ENCODE data around the gene PGAP2.
A peak's percentile ranks its signal among the peaks of the same experiment; 100 is the strongest.

The PGAP2 gene

GRCh38 chr11:3832816-3833215 lies 24.5 kb downstream of the PGAP2 start:
- TF ChIP-seq GATA1 (IDR thresholded peaks at IDR 0.05; ENCODE audit: low read depth, low read length) (no peak), POLR2A (IDR thresholded peaks at IDR 0.05; ENCODE audit: low read length) (no peak)
- DNase-seq: no peak

- peak; percentile 69 to 85 for DNase-seq
- TF ChIP-seq GATA1 (IDR thresholded peaks at IDR 0.05; ENCODE audit: low read depth, low read length): no peak
- TF ChIP-seq POLR2A (IDR thresholded peaks at IDR 0.05; ENCODE audit: low read length): peak; percentile 22
Measured at GRCh38 chr11:3833449-3833848, 25.1 kb downstream of the PGAP2 start.

- TF ChIP-seq POLR2A (IDR thresholded peaks at IDR 0.05; ENCODE audit: low read length) (peak; percentile 37), GATA1 (IDR thresholded peaks at IDR 0.05; ENCODE audit: low read depth, low read length) (no peak)
- peak; percentile 82 to 87 for DNase-seq
Measured at GRCh38 chr11:3834349-3834663, 25.9 kb downstream of the PGAP2 start.

DNA sequence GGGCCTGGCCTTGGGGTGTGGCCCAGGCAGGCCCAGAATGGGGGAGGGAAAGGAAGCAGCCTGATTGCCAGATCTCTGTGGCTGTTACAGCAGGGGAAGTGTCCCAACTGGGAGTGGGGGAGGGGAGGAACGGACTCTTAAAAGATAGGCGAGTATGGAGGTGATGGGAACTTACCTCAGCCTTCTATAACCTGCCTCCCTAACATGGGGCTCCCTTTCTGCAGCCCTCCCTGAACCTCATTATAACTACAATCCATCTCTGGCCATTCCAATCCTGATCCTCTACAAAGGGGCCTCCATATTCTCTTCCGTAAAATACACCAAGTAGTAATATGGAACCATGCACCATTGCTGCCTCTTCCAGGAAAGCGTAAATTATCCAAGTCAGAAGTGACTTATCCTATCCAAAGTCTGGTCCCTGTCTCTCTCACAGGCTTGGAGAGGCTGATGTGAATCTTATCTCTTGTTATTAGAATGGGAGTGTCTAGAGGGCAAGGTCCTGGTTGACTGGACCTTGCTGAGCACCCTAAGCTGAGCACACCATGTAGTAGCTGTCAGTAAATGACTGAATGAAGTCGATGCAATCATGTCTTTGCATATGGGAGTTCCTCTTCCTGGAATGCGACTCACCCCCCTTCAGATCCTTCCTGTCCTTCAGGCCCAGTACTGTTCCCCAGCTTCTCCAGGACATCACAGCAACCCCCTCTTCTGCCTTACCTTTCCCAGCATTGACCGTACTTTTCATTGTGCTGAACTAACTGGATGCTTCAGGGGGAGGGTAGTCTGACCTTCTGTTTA lies 26.5 kb downstream of the PGAP2 start:
- TF ChIP-seq GATA1 (IDR thresholded peaks at IDR 0.05; ENCODE audit: low read depth, low read length) (no peak), POLR2A (IDR thresholded peaks at IDR 0.05; ENCODE audit: low read length) (no peak)
- DNase-seq: peak; percentile 87 to 88

- no peak for DNase-seq
- no peak for TF ChIP-seq GATA1 (IDR thresholded peaks at IDR 0.05; ENCODE audit: low read depth, low read length)
- TF ChIP-seq POLR2A (IDR thresholded peaks at IDR 0.05; ENCODE audit: low read length): no peak
Measured at GRCh38 chr11:3835751-3836150, 27.4 kb downstream of the PGAP2 start.

DNA sequence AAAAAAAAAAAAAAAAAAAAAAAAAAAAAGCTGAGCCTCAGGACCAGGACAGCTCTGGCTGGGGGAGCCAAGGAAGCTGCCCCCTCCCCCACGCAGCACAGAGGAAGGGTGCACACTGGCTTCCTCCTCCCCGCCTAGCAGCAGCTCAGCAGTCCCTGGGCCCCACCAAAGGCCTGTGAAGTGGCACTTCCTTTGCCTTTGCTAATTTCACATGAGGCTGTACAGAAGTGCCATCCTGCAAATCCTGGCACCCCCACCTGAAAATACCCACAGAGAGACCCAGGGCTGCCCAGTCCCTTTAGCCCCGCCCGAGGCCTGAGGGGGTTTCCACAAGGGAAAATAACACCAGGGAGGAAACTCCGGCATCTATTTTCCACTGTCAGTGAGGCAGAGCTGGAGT lies 28.5 kb downstream of the PGAP2 start:
- TF ChIP-seq POLR2A (IDR thresholded peaks at IDR 0.05; ENCODE audit: low read length): no peak
- TF ChIP-seq GATA1 (IDR thresholded peaks at IDR 0.05; ENCODE audit: low read depth, low read length): no peak
- peak in 1 of 2 experiments; percentile 29 for DNase-seq

- peak; percentile 31 to 41 for DNase-seq
- TF ChIP-seq GATA1 (IDR thresholded peaks at IDR 0.05; ENCODE audit: low read depth, low read length) (no peak), POLR2A (IDR thresholded peaks at IDR 0.05; ENCODE audit: low read length) (no peak)
Measured at GRCh38 chr11:3837793-3838192, 29.4 kb downstream of the PGAP2 start.

GRCh38 chr11:3838504-3838903 lies 30.1 kb downstream of the PGAP2 start:
- TF ChIP-seq POLR2A (IDR thresholded peaks at IDR 0.05; ENCODE audit: low read length) (no peak), GATA1 (IDR thresholded peaks at IDR 0.05; ENCODE audit: low read depth, low read length) (no peak)
- DNase-seq: no peak

GRCh38 chr11:3840004-3840869 lies 31.9 kb downstream of the PGAP2 start:
- DNase-seq: peak; percentile 83 to 87
- TF ChIP-seq GATA1 (IDR thresholded peaks at IDR 0.05; ENCODE audit: low read depth, low read length) (no peak), POLR2A (IDR thresholded peaks at IDR 0.05; ENCODE audit: low read length) (no peak)

DNA sequence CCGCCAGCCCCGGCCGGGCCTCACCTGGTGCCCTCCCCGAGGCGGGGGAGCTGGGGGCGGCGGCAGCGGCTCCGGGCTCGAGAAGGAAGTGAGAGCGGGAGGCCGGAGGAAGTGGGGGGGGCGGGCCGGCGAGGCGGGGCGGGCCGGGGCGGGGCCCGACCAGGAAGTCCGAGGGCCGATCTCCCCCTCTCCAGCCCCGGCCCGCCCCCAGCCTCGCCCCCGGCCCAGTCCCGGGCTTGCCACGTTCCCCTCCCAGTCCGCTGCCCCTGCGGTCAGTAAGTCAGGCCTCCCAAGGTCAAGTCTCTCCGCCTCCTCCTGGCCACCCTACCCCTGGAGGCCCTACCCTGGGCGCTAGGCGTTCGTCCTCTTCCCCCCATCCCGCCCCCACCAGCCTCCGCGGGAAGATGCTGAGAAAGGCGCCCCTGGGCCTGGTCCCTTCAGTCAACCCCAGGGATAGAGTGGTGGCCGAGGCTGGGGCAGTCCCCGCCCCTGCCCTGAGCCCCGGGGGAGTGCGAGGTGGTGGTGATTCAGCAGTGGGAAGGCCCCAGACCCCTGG lies 32.6 kb downstream of the PGAP2 start, which contains the start of gene RHOG:
TSS of gene RHOG (minus strand) at position 90 of the 556 bp plus-strand sequence. CDS start 12,821 bp downstream, outside the sequence.
- no peak for TF ChIP-seq GATA1 (IDR thresholded peaks at IDR 0.05; ENCODE audit: low read depth, low read length)
- no peak for TF ChIP-seq POLR2A (IDR thresholded peaks at IDR 0.05; ENCODE audit: low read length)
- peak; percentile 83 to 87 for DNase-seq

DNA sequence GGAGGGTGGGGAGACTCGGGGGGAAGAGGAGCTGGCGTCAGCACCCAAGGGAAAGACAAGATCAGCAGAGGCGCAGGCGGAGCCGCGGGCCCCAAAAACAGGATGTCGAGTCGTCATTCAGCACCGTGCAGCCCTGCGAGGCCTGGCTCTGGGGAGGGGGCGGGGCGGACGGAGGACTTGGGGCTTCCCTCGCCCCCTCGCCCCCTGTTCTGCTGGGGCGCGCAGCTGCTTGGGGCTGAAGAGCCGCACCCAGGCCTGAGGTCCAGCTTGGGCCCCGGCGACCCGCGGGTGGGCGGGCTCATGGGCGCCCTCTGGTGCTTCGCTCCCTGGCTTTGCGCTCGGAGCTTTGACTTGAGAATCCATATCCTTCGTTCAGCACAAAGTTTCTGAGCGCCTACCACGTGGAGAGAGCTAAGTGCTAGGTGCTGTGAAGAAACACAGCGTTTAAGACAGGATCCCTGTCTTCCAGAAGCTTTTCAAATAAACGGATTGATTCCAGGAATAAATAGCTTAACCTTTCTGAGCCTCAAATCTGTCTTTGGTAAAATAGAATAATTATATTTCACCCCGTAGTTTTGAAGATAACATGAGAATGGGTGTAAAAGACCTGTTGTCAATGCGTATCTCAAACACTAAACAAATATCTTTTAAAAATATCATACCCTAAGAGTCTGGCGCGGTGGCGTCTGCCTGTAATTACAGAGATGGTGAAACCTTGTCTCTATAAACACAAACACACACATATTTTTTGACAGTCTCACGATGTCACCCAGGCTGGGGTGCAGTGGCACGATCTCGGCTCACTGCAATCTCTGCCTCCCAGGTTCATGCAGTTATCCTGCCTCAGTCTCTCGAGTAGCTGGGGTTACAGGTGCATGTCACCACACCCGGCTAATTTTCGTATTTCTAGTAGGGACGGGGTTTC lies 33.3 kb downstream of the PGAP2 start:
- TF ChIP-seq GATA1 (IDR thresholded peaks at IDR 0.05; ENCODE audit: low read depth, low read length): no peak
- TF ChIP-seq POLR2A (IDR thresholded peaks at IDR 0.05; ENCODE audit: low read length): peak; percentile 32
- peak; percentile 86 to 89 for DNase-seq

- no peak for DNase-seq
- no peak for TF ChIP-seq GATA1 (IDR thresholded peaks at IDR 0.05; ENCODE audit: low read depth, low read length)
Measured at GRCh38 chr11:3843326-3843725, 35.0 kb downstream of the PGAP2 start.

- no peak for TF ChIP-seq POLR2A (IDR thresholded peaks at IDR 0.05; ENCODE audit: low read length)
- TF ChIP-seq GATA1 (IDR thresholded peaks at IDR 0.05; ENCODE audit: low read depth, low read length): no peak
- no peak for DNase-seq
Measured at GRCh38 chr11:3845246-3845645, 36.9 kb downstream of the PGAP2 start.

All from erythroblast (primary cell).